HG03045 (cell line): ENCODE results near the gene ITGA8.
"Not testable (repeated sequence)": the region's sequence is repeated elsewhere in the genome, so short reads cannot be mapped to it uniquely, and the experiment has no call there.

ENCODE experiments used
- ATAC-seq: cut with Tn5 transposase; IDR thresholded peaks from one replicate; pipeline ENCODE4 v1.9.1; 2021; ENCODE audit warnings: mild to moderate bottlenecking, moderate library complexity; ENCODE audit not compliant: unreplicated experiment

The ITGA8 gene

DNA sequence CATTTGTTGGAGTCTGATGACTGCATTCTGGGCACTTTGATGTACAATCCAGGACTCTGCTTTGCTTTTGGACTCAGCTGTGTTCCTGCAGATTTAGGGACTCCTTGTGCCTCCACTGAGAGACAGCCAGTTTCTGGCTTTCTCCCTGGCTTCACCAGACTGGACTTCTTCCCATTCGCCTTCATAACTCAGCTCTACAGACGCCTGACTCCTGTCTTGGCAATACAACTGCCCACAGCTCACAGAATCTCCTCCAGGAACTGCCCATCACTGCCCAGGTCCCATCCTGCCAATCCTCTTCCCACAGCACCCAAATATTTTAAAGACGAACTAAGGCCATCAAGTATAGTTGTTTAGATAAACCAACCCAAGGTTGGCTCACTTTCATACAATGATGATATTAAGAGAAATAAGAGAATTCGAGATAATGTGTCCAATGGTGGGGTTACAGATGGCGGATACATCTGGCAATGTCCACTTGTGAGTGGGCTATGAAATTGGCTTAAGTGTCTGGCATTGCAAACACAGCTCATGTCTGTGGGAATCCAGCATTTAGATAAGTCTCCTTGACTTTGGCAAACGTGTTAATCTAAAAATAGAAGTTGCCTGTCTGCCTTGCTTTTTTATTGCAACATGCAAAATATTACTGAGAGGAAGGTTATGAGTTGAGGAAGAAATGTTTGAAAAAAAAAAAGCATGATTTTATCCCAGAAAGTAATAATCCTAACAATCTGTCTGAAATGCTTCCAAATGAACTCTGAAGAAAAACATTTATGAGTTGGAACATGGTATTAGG lies 95.1 kb downstream of the ITGA8 start:
- ATAC-seq: no peak

- no peak for ATAC-seq
Measured at GRCh38 chr10:15620836-15621515, 98.7 kb downstream of the ITGA8 start.

GRCh38 chr10:15620337-15620736 lies 99.4 kb downstream of the ITGA8 start:
- ATAC-seq: no peak

- ATAC-seq: no peak
Measured at GRCh38 chr10:15609246-15609645, 110.5 kb downstream of the ITGA8 start.

DNA sequence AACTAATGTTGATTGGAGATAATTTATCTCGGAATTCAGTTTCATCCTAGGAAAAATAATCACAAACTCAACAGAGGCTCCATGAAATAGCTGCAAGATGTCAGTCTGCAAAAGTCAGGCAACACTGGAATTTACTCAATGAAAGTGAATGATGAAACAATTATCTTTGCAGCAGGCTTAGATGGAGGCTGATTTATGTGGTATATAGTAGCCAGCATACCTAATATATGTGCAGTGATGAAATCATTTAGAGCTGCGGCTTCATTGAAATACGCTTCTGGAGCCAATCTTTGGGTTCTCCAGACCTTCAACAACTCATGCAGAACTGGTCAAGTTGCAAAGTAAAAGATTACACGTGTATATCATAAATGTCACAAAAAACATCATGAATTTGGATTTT lies 113.3 kb downstream of the ITGA8 start:
- no peak for ATAC-seq

GRCh38 chr10:15605740-15606369 lies 113.9 kb downstream of the ITGA8 start:
- no peak for ATAC-seq

GRCh38 chr10:15603446-15604011 lies 116.2 kb downstream of the ITGA8 start:
- no peak for ATAC-seq

GRCh38 chr10:15601819-15602218 lies 117.9 kb downstream of the ITGA8 start:
- ATAC-seq: no peak

DNA sequence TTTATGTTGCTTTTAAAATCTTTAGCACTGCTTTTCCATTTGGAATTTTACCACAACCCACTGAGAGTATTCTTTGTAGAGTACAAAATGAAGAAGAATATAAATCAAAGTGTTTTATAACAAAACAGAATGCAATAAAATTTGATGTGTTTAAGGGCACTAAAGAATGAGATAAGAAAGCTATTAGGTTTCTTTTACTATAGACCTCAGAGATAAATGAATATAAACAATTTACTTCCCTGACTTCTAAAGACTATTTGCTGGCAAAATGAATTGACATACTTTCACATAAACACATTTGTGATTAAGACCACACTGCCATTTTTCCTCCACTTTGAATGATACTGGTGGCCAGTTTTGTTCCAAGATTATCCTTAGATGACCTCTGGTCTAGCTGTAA lies 124.5 kb downstream of the ITGA8 start:
- ATAC-seq: no peak

GRCh38 chr10:15591937-15592336 lies 127.8 kb downstream of the ITGA8 start:
- no peak for ATAC-seq

DNA sequence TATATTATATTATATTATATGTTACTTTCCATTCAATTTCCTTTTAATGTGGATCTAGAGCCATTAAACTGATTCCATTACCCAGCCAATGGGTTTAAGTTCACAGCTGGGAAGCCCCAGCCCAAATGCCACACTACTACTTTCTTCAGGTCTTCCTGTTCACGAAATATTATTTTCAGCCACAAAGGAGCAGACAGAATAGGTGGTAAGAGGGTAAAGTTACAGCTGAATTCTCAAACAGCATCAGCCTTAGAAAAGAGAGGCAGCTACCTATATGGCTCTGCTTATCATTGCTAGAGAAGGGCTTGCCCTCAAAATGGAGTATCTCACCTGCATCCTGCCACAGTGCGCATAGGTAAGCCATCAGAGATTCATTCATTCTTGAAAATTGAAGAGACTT lies 128.3 kb downstream of the ITGA8 start:
- no peak for ATAC-seq

- no peak for ATAC-seq
Measured at GRCh38 chr10:15588635-15589508, 130.8 kb downstream of the ITGA8 start.

DNA sequence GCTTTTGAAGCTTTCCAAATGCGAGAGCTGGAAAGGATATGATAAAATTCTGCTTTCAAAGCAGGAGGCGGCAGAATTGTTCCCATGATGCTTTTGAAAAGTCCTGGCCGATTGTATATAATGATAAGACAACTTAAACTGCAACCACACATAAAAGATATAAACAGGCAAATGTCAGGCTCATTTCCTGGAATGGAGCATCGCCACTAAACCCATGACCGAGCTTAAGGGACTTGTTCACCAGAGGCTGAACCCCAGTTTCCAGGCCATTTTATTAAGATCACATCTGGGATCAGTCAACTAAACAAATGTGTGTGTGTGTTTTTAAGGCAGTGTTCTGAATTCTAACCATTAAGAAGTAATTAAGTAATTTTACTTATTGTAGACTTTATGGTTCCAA lies 131.6 kb downstream of the ITGA8 start:
- no peak for ATAC-seq

DNA sequence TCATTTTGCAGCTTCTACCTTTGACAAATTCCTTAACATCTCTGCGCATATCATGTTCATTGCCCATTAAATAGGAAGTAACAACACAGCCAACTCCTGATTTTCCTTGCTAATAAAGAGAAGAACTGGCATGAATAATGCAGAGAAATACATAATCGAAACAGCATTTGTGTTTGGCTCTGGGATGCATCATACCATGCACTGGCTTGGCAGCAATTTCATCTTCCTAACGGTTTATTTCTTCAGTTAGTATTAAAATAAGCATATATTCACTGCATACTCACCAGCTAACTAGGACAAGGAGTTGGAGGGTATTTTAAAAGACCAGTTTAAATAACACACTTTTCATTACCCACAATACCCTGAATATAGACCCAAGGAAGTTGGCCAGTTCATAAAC lies 132.5 kb downstream of the ITGA8 start:
- no peak for ATAC-seq

DNA sequence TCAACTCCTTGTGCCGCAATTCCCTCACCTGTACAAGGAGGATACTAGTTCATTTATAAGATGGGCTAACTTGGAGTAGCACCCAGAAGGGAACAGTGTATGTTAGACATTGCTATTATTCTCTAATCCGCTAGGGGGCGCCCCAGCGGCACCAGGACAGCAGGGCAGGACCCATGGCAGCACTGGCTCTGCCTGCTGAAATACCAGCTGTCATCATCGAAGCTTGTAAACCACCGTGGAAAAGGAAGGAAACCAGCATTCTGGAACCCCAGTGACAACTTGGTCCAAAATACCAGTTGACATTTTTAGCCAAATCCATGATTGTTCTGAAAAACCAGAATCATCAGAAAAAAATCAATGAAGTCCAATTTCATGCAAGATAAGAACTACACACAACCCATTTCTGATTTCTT lies 134.4 kb downstream of the ITGA8 start:
- ATAC-seq: no peak

DNA sequence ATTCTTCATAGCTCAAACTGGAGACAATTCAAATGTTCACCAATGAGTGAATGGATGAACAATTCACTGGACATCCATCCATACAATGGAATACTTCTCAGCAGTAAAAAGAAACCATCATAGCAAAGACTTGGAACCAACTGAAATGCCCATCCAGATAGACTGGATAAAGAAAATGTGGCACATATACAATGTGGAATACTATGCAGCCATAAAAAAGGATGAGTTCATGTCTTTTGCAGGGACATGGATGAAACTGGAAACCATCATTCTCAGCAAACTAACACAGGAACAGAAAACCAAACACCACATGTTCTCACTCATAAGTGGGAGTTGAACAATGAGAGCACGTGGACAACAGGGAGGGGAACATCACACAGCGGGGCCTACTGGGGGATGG lies 136.8 kb downstream of the ITGA8 start:
- not testable (repeated sequence) for ATAC-seq

- ATAC-seq: no peak
Measured at GRCh38 chr10:15579605-15580004, 140.1 kb downstream of the ITGA8 start.

GRCh38 chr10:15572531-15573045 lies 147.1 kb downstream of the ITGA8 start:
- no peak for ATAC-seq

GRCh38 chr10:15571575-15571974 lies 148.1 kb downstream of the ITGA8 start:
- no peak for ATAC-seq

- no peak for ATAC-seq
Measured at GRCh38 chr10:15570738-15571339, 148.9 kb downstream of the ITGA8 start.
